Measurements from ENCODE around the gene KRTAP13-1. TPM values are rescaled to one million over a fixed set of nuclear protein-coding genes. Genes with fewer than 3 reads are reported as not detected.
A peak's percentile ranks its signal among the peaks of the same experiment; 100 is the strongest.

KRTAP13-1 gene
- total RNA-seq, 2 donors from 2014 or later, result not detected

GRCh38 chr21:30408782-30409494 is 13.1 kb downstream of the KRTAP13-1 start:
- no peak overlapping the region for H3K27ac ChIP-seq (ENCODE audit: low read depth, low read length)
- no peaks in the 10 kb centered on the region for H3K4me1 ChIP-seq (ENCODE audit: control insufficient read depth, insufficient read depth, low read length)
- peaks cover 10% of the 10 kb centered on the region for H3K9me3 ChIP-seq (ENCODE audit: control insufficient read depth, low read length)
- H3K36me3 ChIP-seq (ENCODE audit: control insufficient read depth, insufficient read depth, low read length), result no peaks in the 10 kb centered on the region
- H3K27me3 ChIP-seq (ENCODE audit: control insufficient read depth, insufficient read depth, low read length, poor library complexity, severe bottlenecking), result no peaks in the 10 kb centered on the region
- H3K27me3 Mint-ChIP-seq (ENCODE audit: insufficient read depth), result peaks cover 7% of the 10 kb centered on the region
- H3K9me3 Mint-ChIP-seq, result peaks cover 6% of the 10 kb centered on the region
- TF ChIP-seq, protein P1, sequence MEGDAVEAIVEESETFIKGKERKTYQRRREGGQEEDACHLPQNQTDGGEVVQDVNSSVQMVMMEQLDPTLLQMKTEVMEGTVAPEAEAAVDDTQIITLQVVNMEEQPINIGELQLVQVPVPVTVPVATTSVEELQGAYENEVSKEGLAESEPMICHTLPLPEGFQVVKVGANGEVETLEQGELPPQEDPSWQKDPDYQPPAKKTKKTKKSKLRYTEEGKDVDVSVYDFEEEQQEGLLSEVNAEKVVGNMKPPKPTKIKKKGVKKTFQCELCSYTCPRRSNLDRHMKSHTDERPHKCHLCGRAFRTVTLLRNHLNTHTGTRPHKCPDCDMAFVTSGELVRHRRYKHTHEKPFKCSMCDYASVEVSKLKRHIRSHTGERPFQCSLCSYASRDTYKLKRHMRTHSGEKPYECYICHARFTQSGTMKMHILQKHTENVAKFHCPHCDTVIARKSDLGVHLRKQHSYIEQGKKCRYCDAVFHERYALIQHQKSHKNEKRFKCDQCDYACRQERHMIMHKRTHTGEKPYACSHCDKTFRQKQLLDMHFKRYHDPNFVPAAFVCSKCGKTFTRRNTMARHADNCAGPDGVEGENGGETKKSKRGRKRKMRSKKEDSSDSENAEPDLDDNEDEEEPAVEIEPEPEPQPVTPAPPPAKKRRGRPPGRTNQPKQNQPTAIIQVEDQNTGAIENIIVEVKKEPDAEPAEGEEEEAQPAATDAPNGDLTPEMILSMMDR (conservative IDR thresholded peaks at IDR 0.05), result peak; percentile 86
- DNase-seq, result peak; percentile 97
- no peaks in the 10 kb centered on the region for H3K36me3 Mint-ChIP-seq (ENCODE audit: low read depth)
- no peak overlapping the region for H3K4me3 ChIP-seq (ENCODE audit: low read length)
- peak overlapping the region; percentile 38 for H3K4me3 Mint-ChIP-seq
- peaks cover 2% of the 10 kb centered on the region for H3K4me1 Mint-ChIP-seq
- no peak overlapping the region for H3K9ac ChIP-seq (ENCODE audit: extremely low read depth, low read length, poor library complexity, severe bottlenecking)
- WGBS, 2 experiments (ENCODE audit: insufficient coverage in 1 of 2, insufficient read length in 1 of 2), result 28 to 73% methylated on average over 3 to 12 of the region's 14 CpGs
- H3K27ac Mint-ChIP-seq, result peak overlapping the region; percentile 69

- no peaks in the 10 kb centered on the region for H3K27me3 ChIP-seq (ENCODE audit: control insufficient read depth, insufficient read depth, low read length, poor library complexity, severe bottlenecking)
- DNase-seq, result no peak
- H3K27ac Mint-ChIP-seq, result no peak overlapping the region
- no peaks in the 10 kb centered on the region for H3K36me3 ChIP-seq (ENCODE audit: control insufficient read depth, insufficient read depth, low read length)
- no peak overlapping the region for H3K4me3 Mint-ChIP-seq
- TF ChIP-seq, protein P1 (conservative IDR thresholded peaks at IDR 0.05), result no peak
- H3K4me1 ChIP-seq (ENCODE audit: control insufficient read depth, insufficient read depth, low read length), result no peaks in the 10 kb centered on the region
- no peak overlapping the region for H3K4me3 ChIP-seq (ENCODE audit: low read length)
- peaks cover 28% of the 10 kb centered on the region for H3K9me3 Mint-ChIP-seq
- H3K27me3 Mint-ChIP-seq (ENCODE audit: insufficient read depth), result peaks cover 8% of the 10 kb centered on the region
- no peak overlapping the region for H3K9ac ChIP-seq (ENCODE audit: extremely low read depth, low read length, poor library complexity, severe bottlenecking)
- peaks cover 32% of the 10 kb centered on the region for H3K9me3 ChIP-seq (ENCODE audit: control insufficient read depth, low read length)
- H3K27ac ChIP-seq (ENCODE audit: low read depth, low read length), result no peak overlapping the region
- H3K36me3 Mint-ChIP-seq (ENCODE audit: low read depth), result no peaks in the 10 kb centered on the region
- no peaks in the 10 kb centered on the region for H3K4me1 Mint-ChIP-seq
- WGBS, 2 experiments (ENCODE audit: insufficient coverage in 1 of 2, insufficient read length in 1 of 2), result 90 to 96% methylated on average over 4 to 5 of the region's 5 CpGs
Measured at GRCh38 chr21:30415993-30416392, 20.2 kb downstream of the KRTAP13-1 start.

DNA sequence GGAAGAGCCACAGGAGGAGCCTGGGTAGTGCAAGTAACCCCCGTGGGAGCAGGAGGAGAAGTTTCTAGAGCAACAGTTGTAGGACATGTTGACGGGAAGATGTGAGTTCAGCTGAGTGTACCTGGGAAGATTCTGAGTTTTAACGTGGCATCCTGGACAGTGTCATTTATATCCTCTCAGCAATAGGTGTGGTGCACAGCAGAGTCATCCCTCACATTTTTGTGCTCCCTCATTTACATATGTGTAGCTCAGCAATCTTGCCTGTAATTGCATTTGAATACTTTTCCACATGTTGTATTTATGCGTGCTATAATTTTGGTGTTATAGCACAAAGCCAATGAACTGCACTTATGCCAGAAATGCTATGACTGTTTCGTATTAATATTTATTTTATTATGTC is 30.0 kb downstream of the KRTAP13-1 start, which contains the start of gene KRTAP13-3:
Gene KRTAP13-3 (minus strand): TSS at position 101 of the 400 bp plus-strand sequence. CDS start 14 bp downstream, at position 87.
- Histone ChIP-seq H3K4me3 (ENCODE audit: low read length) (no peak within 1 kb of the TSS), H3K9ac (ENCODE audit: extremely low read depth, low read length, poor library complexity, severe bottlenecking) (no peak within 1 kb of the TSS), H3K27ac (ENCODE audit: low read depth, low read length) (peak within 1 kb of the TSS; percentile 14), H3K36me3 (ENCODE audit: control insufficient read depth, insufficient read depth, low read length) (no peaks in the 10 kb centered on the region), H3K9me3 (ENCODE audit: control insufficient read depth, low read length) (peaks cover 10% of the 10 kb centered on the region), H3K4me1 (ENCODE audit: control insufficient read depth, insufficient read depth, low read length) (no peaks in the 10 kb centered on the region), H3K27me3 (ENCODE audit: control insufficient read depth, insufficient read depth, low read length, poor library complexity, severe bottlenecking) (no peaks in the 10 kb centered on the region)
- Mint-ChIP-seq H3K27ac (no peak within 1 kb of the TSS), H3K4me3 (no peak within 1 kb of the TSS), H3K36me3 (ENCODE audit: low read depth) (no peaks in the 10 kb centered on the region), H3K27me3 (ENCODE audit: insufficient read depth) (no peaks in the 10 kb centered on the region), H3K9me3 (peaks cover 3% of the 10 kb centered on the region), H3K4me1 (peaks cover 3% of the 10 kb centered on the region)
- 92 to 93% methylated on average over 3 to 5 of the region's 5 CpGs for WGBS, 2 experiments (ENCODE audit: insufficient coverage in 1 of 2, insufficient read length in 1 of 2)
- TF ChIP-seq, protein P1 (conservative IDR thresholded peaks at IDR 0.05), result no peak
- no peak for DNase-seq

All from endodermal cell (in vitro differentiated cells).